ENCODE data around the gene BTBD18.
A peak's percentile ranks its signal among the peaks of the same experiment; 100 is the strongest.
"Not testable (repeated sequence)": the region's sequence is repeated elsewhere in the genome, so short reads cannot be mapped to it uniquely, and the experiment has no call there.

The BTBD18 gene

GRCh38 chr11:57727185-57727584 lies 24.4 kb downstream of the BTBD18 start:
- no peak for DNase-seq

- not testable (repeated sequence) for DNase-seq
These were observed 34.9 kb downstream of the BTBD18 start for GRCh38 chr11:57716726-57717125.

GRCh38 chr11:57713835-57714234 lies 37.8 kb downstream of the BTBD18 start:
- no peak for DNase-seq

GRCh38 chr11:57712256-57713150 lies 39.1 kb downstream of the BTBD18 start, which contains the start of gene TMX2:
Gene TMX2, plus strand, starts transcription at chr11:57712593. Its CDS starts 26 bp downstream, at chr11:57712619.
- DNase-seq, result peak; percentile 96

- DNase-seq, result peak; percentile 90
These were observed 40.0 kb downstream of the BTBD18 start, which contains the start of gene MED19 for GRCh38 chr11:57711414-57712255. Gene MED19, minus strand, starts transcription at chr11:57712215. Its CDS starts 36 bp downstream, at chr11:57712179.

- DNase-seq, result no peak
These were observed 41.7 kb downstream of the BTBD18 start for GRCh38 chr11:57709802-57710367.

GRCh38 chr11:57705432-57705831 lies 46.2 kb downstream of the BTBD18 start:
- not testable (repeated sequence) for DNase-seq

GRCh38 chr11:57704932-57705331 lies 46.7 kb downstream of the BTBD18 start:
- no peak for DNase-seq

GRCh38 chr11:57703341-57703740 lies 48.3 kb downstream of the BTBD18 start:
- no peak for DNase-seq

GRCh38 chr11:57700425-57700824 lies 51.2 kb downstream of the BTBD18 start:
- no peak for DNase-seq

- DNase-seq, result no peak
These were observed 51.8 kb downstream of the BTBD18 start for GRCh38 chr11:57699813-57700212.

GRCh38 chr11:57698843-57699365 lies 52.7 kb downstream of the BTBD18 start:
- DNase-seq, result no peak
